ENCODE results near the gene MAP2K3.
A peak's percentile ranks its signal among the peaks of the same experiment; 100 is the strongest.

Gene MAP2K3

DNA sequence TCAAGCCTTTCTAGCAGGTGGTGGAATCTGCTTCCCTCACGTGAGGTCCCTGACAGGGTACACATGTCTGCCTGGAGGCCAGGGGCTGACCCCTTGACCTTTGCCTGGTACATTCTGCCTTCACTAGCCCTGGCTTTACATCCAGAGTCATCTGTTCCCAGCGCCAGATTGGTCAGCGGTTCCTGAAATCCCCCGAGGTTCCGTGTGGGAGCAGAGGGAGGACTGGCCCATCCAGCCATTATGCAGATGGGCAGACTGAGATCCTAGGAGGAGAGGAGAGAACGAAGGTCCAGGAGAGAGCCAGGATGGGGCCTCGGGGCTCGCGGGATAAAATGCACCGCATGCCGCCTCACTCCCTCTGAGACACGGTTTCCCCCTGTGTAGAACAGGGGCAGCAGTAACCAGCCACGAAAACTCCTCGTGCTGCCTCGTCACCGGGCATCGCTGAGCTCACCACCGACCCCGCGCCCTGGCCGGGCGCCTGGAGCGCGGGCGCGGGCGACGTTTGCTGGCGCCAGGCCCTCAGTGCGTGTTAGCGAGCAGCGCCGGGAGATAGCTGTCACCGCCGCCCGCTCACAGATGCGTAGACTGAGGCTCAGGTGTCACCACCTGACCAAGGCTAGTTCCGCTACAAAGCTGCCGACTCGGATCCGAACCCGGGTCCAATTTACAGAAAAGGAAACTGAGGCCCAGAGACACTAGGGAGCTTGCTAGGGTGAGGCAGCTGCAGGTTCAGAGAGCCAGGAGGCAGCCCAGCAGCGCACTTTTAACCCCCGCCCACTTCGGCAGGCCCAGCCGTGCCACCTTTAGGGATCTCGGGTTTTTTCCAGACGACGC is 811 bp upstream of the MAP2K3 start:
- no peak for DNase-seq

DNA sequence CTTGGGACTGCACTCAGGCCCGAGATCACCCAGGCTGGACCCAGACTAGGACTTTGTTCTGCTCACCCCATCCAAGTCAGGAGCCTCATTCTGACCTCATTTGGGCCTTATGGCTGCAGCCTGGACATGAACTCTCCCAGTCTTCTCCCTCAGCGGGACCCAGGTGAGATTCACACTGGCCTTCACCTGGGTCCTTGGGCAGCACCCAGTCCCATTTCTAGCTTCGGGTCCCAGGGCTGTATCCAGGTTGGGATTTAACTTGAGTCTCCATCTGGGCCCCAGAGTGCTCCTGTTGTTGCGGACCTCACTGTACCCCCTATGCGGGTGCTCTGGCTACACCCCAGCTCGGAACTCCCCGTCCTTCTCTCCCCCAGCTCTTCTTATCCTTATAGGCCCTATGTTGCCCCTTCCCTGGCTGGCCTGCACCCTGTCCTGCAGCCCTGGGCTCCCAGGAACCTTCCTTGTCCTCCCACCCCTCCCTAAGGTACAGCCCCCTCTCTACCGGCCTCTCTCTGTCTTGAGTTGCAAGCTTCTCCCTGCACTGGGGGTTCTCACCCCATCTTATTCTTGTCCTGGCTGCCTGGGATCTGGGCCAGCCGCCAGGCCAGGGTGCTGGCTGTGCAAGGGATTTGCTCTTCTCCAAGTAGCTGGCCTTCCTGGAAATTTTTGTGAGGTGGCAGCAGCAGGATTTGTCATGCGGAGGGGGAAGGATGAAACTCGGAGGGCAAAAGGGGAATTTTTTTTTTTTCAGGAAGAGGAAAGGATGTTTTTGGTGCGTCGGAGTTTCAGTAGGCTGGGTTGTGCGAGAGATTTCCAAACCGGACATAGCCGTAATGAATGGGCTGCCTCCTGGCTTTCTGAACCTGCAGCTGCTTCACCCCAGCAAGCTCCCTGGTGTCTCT is 904 bp downstream of the MAP2K3 start:
- DNase-seq = no peak

DNA sequence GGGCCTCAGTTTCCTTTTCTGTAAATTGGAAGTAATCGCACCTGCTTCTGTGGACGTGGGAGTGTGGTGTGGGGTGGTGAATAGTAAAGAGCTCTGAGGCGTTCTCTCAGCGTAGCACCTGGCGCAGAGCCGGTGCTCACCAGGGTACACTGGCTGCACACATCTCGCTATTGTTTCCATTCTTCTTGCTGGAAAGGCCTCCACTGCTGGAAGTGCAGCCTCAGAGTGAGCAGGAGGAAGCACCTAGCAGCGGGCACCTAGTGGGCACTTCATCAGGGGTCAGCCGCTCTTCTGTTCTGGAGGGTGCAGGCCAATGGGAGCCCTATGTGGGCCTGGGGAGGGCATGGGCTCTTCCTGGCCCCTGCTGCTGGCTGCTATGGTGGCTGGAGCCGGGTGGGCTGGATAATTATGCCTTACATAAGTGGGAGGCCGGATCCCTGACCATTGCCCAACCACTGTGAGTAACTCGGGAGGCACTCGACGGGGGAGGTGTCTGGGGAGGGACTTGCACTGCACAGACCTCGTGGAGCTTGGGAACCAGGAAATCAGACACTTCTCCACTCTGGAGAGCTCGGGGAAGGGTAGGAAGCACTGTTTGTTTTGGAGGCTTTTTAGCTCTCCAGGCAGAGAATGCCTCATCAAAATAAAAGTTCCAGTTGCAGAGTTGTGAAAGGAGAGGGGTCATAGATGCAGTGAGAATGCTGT is 1.7 kb downstream of the MAP2K3 start:
- DNase-seq = no peak

DNA sequence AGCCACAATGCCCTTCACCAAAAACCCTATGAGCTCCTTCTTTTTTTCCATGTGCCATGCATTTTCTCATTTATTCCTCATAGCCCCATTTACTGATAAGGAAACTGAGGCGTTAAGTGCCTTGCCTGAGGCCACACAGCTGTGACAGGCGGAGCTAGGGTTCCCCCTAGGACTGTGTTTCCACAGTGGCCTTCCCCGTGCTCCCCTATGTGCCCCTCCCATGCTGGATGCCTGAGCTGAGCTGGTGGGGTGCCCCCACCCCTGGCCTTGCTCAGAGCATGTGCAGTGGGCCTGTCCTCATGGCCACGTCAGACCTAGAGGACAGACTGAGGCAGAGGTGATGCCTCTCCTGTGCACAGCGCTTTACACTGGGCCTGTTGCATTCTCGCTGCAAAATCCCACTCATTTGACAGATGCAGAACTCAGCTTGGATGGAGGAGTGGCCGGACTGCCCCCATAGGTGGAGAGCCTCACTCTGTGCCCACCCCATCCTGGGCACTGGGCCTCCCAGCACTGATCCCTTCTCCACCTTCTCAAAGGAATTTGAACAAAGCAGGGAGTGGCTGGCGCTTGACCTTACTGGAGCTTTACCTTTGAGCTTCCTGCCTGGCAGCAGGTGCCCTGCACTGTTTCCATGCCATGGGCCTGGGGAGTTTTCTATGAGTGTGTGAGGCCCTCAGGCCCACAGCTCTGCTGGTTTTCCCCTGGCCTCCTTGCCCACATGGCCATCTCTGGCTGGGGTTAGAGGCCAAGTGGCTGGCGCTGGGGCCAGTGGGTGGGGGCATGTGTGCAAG is 2.6 kb downstream of the MAP2K3 start:
- no peak for DNase-seq

DNA sequence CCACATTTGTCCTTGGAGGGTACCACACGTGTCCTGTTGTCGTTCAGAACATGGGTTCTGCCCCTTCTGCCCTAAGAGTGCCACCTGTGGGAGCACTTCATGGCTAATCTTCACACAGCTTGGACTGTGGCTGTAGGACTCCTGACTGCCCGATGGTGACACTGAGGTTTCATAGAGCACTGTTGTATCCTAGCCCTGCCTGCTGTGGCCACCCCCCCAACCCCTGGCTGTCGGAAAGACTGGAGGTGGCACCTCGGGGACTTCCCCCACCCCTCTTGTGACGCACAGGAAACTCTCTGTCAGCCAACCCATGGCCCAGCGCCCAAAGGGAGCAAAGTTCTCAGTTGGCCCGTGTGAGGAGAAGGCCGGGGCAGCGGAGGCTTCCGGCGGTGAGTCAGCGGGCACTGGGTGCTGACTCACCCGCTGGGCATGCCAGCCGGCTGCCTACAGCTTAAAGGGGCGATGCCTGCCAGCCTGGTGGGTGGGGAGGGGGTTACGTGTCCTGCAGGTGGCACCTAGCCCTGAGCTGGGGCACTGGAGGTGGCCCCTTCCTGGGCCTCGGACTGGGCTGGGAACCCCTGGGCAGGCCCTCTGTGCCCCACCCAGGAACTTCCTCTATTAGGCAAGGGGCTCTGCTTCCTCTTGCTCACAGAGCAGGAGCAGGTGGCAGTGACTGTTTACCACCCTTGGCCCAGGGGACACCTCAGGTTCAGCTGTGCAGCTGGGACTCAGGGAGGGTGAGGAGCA is 3.4 kb downstream of the MAP2K3 start:
- peak; percentile 96 for DNase-seq

DNA sequence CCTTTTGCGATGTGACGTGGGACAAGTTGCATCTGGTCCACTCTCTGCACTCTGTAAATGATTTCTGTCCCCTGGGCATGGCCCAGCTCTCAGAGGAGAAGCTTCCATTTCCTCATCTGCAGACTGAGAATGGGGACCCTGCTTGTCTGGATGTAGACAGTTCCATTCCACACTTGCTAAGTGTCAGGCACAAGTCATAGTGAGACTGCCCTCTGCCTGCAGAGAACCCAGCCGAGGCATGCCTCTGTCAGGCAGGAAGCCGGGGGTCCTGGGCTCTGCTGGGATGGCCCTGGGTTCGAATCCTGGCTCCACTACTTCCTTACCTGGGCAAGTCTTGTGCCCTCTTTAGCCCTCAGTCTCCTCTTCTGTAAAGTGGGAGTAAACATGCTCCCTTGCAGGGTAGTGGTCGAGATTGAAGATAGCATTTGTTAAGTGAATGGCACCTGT is 4.1 kb downstream of the MAP2K3 start:
- peak; percentile 30 for DNase-seq

DNA sequence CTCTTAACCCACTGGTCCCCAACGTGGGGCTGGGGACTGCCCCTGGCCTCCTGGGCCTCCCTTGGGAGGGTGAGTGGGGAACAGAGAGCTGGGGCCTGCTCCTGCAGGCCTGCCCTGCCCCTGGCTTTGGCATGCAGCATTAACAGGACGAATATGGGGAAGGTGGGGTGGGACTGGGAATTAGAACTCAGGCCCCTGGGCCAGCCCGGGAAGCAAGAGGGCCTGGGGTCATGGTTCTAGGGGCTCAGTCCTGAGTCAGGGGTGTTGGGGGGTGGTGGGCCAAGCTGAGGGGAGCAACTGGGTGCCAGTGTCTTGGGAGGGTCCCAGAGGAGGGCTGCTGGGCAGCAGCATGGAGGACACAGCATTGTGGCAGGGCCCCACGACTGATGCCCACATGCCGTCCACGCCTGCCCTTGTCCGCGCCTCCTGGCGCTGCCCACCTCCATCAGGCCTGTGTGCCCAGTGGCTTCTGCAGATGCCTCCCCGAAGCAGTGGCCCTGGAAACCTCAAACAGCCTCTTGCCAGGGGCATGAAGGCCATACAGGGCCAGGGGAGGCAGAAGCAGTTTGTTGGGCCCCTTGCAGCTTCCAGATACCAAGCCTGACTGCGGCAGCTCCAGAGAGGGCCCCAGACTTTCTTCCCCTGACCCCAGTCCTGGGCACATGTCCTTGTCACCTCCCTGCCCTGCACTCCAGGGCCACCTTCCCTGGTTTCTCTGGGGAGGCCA is 4.8 kb downstream of the MAP2K3 start:
- DNase-seq = no peak

DNA sequence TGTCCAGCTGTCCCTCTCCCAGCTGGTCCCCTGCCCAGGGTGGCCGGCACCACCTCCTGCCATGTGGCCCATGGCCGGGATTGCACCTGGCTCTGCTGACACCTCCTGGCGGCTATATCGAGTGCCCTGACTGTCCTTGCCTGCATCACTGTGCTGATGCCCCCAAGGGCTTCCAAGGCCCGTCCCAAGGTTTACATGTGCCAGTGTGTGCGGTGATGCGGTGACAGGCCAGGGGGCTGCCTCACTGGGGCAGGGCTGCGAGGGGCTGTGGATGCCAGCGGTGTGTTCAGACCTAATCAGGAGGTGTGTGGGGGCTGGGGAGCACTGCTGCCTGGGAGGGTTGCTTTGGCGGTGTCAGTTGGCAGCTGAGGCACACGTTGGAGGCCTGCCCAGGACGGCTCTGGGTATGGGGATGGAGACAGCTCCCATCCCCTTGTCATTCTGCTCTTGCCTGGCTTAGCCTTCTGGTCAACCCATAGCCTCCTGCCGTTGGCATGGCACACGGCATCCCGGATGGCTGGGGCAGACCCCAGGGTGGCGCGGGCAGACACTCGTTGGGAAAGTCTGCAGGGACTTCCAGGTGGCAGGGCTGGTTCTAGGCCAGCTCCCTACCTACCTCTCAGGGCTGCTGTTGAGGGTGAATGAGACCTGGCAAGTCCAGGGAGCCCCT is 5.5 kb downstream of the MAP2K3 start:
- no peak for DNase-seq

DNA sequence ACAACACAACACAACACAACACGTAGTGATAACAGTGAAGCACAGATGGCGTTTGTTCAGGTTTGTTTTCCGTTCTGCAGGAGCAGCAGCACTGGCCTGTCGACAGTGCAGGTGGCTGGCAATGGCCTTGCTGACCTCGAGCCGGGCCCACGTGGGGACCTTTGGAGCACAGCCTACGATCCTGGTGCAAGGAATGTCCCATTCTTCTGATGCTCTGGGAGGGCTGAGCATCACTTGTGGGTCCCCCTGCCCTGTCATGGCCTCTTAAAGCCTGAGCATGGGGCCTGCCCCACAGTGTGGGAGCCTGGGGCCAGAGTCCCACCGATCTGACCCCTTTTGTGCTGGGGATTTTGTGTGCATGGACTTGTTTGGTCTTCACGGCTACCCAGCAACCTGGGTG is 6.8 kb downstream of the MAP2K3 start:
- DNase-seq = no peak

DNA sequence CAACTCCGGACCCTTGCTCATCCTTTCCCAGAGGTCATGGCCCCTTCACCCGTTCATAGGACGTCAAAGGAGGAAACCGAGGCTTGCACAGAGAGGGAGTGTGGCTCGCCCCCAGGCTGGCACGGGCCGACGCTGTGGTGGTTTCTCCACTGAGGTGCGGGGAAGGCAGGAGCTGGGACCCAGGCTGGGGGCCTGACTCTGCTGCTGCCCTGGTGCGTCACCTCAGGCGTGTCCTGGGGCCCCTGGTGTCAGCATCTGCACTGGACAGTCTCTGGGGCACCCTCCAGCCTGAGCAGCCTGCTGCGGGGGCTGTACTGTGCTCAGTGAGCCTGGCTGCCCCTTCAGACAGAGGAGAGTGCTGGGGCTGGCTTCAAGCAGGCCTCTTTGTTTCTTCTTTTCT is 7.4 kb downstream of the MAP2K3 start:
- DNase-seq = no peak

DNA sequence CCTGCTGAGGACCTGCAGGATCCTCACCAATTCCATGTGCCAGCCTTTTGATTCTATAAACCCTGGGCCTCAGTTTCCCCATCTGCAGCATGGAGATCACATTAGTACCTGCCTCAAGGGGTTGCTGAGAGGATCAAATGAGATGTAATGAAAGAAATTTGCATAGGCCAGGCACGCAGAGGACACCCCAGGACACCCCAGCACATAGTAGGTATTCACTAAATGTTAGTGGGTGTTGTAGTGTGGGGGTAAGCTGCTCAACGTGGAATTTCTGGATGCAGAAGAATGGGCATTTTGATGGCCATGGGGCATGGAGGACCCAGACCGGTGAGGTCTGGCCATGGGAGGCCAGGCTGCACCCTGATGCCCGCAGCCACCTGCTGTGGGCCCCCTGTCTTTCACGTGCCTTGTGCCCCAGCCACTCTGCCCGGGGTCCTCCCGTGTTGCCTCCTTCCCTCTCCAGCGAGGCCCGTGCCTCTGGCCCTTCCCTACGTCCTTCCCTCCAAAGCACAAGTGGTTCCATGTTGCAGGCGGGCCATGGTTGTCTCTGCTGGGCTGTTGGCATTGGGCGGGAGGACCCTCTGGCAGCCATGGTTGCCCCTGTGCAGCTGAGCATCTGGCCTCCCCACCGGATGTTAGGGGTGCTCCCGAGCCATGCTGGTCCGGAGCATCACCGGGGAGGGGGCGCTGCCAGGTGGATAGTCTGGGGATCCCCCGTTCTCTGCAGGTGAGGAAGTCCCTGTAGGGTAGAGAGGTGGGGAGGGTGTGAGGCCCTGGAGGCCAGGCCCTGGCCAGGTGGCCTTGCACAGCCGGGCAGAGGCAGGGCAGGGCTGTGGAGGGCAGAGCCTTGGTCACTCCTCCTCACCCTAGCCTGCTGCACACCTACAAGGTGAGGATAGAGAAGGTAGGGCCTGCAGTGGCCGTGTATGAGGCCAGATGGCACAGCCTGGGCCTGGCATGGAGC is 8.6 kb downstream of the MAP2K3 start:
- no peak for DNase-seq

DNA sequence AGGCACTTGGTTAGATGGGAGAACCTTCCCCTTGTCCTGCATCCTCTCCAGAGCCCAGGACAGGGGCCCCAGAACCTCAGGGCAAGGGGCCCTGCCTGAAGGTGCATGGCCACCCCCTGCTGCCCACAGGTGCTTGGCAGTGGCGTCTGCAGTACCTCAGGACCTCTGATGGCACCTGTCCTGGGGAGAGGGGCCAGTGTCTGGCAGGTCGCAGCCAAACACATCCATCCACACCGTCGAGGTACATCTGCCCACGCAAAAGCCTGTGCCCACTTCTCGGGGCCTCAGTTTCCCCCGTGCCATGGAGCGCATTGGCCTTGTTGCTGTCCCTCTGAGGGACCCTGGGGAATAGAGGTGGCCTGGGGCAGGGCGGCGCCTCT is 9.3 kb downstream of the MAP2K3 start:
- DNase-seq = no peak

DNA sequence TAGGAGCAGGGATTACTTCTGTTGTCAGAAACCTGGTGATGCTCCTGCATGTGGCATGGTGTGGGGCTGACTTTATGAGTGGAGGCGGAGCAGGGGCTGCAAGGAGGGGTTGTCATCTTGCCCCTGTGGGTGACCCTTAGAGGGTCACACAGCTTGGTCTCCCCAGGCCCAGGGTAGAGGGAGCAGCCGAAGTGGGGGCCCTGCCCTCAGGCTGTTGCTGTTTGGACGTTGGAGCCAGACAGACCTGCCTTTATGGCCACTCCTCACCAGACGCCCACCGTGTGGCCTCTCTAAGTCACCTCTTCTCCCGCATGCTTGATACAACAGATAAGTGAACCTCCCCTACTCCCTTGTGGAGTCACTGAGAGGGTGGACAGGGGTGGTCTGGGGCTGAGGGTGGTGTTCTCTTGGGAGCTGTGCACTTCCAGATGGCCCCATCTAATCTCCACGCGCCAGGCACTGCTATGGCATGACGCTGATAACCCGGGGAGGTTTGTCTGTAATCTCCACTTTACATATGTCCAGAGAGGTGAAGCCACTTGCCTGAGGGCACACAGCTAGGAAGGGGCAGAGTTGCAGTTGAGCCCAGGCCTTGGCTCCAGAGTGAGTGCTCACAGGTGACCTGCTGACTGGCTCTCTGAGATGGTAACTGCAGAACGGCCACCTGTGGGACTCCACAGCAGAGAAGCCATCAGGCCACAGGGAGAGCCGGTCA is 10.0 kb downstream of the MAP2K3 start:
- DNase-seq = no peak

DNA sequence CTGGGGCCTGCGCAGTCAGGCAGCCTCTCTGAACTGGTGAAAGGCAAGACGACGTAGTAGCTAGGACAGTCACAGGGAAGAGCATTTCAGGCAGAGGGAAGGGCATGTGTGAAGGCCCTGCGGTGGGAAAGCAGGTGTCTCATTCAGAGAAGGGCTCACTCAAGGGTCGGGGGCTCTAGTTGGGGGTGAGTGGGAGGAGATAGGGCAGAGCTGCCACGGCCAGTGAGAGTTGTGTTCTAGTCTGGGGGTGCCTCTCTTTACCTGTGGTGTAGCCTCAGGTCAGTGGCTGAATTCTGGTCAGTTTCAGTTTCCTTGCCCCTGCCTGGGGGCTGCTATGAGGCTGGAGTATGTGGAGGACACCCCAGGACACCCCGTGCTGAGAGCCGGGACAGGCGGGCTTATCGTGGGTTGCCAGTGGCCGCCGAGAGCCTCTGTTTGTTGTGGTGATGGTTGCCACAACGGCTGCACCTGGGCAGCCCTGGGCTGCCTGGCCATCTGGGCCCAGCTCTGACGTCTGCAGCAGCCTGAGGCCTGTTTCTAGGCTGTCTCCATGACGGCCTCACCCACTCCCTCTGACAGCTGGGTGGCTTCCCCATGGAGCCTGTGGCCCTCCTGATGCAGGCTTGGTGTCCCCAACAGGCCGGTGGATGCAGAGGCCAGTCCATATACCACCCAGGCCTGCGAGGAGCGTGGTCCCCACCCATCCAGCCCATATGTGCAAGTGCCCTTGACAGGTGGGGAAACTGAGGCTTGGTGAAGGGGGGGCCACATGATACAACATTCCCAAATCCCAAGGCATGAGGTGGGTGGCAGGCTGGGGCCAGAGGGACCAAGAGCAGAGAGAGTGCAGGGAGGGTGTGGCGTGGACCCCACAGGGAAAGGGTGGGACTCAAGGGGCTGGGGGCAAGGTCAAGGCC is 10.8 kb downstream of the MAP2K3 start:
- DNase-seq = no peak

DNA sequence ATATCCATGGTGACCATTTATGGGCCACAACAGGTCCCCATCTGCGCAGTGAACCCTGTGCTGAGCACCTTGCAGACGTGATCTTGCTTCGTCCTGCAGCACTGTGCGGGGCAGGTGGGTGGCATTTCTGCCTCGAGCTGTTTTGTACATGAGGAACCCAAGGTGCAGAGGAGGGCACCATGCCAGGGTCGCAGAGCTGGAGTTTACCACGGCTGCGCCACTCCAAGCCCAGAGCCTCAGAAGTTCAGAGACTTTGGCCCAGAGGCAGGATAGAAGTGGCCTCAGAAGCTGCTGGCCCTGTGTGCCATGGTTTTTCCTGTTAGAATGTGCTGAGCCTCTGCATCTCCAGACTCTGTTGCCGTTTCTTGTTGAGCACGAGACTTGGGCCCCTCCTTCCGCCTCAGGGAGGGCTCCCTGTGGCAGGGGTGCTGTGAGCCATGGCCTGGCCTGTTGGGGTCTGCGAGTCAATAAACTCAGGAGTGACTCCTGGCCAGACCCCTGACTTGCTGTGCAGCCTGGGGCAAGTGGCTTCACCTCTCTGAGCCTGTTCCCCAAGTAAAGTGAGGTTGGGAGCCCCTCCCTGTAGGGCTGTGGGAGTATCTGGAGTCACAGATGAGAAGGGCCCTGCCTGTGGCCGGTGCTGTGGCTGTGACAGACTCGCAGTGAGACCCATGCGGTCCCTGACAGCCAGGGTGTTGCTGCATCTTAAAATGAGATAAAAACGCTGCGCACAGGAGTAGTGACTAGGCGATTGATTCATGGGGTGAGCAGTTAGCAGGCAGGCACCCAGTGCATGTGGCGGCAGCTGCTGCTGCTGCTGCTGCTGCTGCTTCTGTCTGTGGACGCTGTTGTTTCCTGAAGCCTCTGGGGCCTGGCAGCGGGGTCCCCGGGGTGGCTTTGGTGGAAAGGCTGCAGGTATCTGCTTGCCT is 11.8 kb downstream of the MAP2K3 start:
- DNase-seq = no peak

DNA sequence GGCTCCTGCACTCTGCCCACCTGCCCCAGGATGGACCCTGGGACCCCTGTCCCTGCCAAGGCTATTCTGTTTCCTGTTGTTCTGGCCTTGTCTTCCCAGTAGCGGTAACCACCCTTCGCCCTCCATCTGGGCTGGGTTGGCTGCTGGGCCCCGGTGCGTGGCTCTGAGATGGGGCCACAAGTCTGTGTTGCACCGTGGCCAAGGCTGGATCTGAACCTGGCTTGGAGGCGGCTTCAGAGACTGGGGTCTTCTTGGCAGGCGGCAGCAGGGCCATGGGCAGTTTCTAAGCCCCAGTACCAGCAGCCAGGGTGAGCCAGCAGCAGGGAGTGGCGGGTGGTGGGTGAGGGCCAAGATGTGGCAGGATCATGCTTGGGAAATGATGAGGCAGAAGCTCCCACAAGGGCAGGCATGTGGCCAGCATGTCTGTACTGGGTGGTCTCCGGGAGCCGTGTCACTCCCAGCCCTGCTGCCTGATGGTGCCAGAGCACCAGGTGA is 12.6 kb downstream of the MAP2K3 start:
- DNase-seq = no peak
